NCI-H1417 (cell line): Measurements from ENCODE around the gene DDIT3.
"Not testable (repeated sequence)": the region's sequence is repeated elsewhere in the genome, so short reads cannot be mapped to it uniquely, and the experiment has no call there.

ENCODE experiments used
- DNase-seq, 3 experiments: peaks; one replicate each; lab custom pipeline; 2025; lab: John Stamatoyannopoulos, UW

Gene DDIT3

GRCh38 chr12:57525615-57526383 lies 5.5 kb upstream of the DDIT3 start:
- no peak for DNase-seq

GRCh38 chr12:57524814-57525614 lies 4.7 kb upstream of the DDIT3 start:
- DNase-seq = no peak

GRCh38 chr12:57523706-57524614 lies 3.6 kb upstream of the DDIT3 start:
- DNase-seq = peak in 2 of 3 experiments; percentile 51 to 52

- DNase-seq = peak in 2 of 3 experiments; percentile 70 to 76
These were observed 2.8 kb upstream of the DDIT3 start for GRCh38 chr12:57522887-57523705.

GRCh38 chr12:57522011-57522886 lies 1.9 kb upstream of the DDIT3 start, which contains the start of gene MBD6:
Gene MBD6, plus strand, starts transcription at chr12:57522824. Its CDS starts 1,480 bp downstream, at chr12:57524304.
- DNase-seq = peak; percentile 93 to 97 (median 93)

- DNase-seq = peak in 2 of 3 experiments; percentile 48 to 50
These were observed 1.3 kb upstream of the DDIT3 start for GRCh38 chr12:57521525-57522010.

GRCh38 chr12:57519796-57520052 lies 590 bp downstream of the DDIT3 start:
- DNase-seq = peak in 1 of 3 experiments; percentile 79

GRCh38 chr12:57518920-57519795 lies 1.2 kb downstream of the DDIT3 start:
- DNase-seq = peak in 1 of 3 experiments; percentile 25

- DNase-seq = no peak
These were observed 2.0 kb downstream of the DDIT3 start for GRCh38 chr12:57518176-57518919.

GRCh38 chr12:57517718-57518117 lies 2.6 kb downstream of the DDIT3 start:
- DNase-seq = not testable (repeated sequence)

GRCh38 chr12:57517187-57517586 lies 3.1 kb downstream of the DDIT3 start:
- DNase-seq = no peak

- DNase-seq = no peak
These were observed 3.6 kb downstream of the DDIT3 start for GRCh38 chr12:57516617-57517153.

GRCh38 chr12:57515934-57516541 lies 4.3 kb downstream of the DDIT3 start:
- no peak for DNase-seq

- no peak for DNase-seq
These were observed 4.8 kb downstream of the DDIT3 start for GRCh38 chr12:57515408-57515933.

- DNase-seq = peak in 2 of 3 experiments; percentile 66 to 81
These were observed 5.5 kb downstream of the DDIT3 start for GRCh38 chr12:57514720-57515407.

GRCh38 chr12:57514246-57514645 lies 6.1 kb downstream of the DDIT3 start:
- DNase-seq = not testable (repeated sequence)

GRCh38 chr12:57513677-57514076 lies 6.6 kb downstream of the DDIT3 start:
- not testable (repeated sequence) for DNase-seq
